ENCODE data around the gene PSG7.
A peak's percentile ranks its signal among the peaks of the same experiment; 100 is the strongest.
"Not testable (repeated sequence)": the region's sequence is repeated elsewhere in the genome, so short reads cannot be mapped to it uniquely, and the experiment has no call there.

Gene PSG7

DNA sequence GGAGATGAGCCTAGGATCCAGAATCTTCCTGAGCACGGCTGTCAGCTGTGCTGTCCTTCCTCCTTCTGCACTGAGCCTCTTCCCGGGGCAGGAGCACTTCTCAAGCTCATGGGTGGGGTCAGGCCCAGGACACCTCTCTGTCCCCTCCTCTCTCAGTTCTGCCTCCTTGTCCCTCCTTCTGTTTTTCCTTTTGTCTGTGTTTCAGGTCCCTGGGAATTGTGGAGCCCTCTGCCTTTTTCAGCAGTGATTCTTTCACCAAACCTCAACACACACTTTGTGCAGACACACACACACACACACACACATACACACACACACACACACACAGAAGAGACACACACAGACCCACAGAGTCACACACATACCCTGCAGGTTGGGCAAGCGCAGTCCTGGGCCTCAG lies at the start of gene PSG7:
TSS of gene PSG7 (minus strand) at position 101 of the 400 bp plus-strand sequence. CDS start 131 bp downstream, outside the sequence.
- DNase-seq = not testable (repeated sequence)

DNA sequence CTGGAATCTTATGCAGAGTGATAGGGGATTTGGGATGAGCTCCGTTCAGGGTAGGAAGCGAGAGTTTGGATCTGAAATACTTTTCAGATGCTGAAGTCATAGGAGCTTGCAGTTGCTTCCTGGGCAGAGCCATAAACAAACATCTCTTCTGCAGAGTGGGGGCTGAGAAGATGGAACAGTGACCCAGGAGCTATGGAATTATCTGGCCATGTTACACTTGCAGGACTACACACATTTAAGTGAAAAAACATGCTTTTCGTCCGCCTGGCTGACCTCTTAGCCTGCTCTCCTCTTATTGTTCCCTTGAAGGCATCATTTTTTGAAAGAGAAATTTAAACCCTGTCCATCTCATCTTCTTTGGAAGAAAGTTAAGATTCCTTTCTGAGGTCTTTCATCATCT lies 48.6 kb upstream of the PSG7 start:
- DNase-seq = no peak

DNA sequence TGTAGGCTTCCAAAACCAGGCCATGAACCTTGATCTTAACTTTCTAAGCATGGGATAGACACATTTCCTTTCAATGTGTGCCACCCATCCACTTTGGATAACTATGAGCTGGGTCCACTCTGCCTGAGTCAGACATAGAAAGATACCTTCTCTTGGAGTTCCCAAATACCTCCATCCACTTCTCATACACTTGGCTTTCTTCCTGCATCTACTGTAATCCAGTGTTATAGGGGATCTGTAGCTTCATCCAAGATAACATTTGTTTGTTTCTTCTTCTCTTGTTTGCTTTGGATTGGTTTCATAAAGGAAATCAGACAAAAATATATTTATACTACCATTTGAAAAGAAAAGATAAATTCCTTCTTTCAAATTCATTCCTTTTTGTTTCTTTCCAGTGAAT lies 45.1 kb upstream of the PSG7 start:
- not testable (repeated sequence) for DNase-seq

DNA sequence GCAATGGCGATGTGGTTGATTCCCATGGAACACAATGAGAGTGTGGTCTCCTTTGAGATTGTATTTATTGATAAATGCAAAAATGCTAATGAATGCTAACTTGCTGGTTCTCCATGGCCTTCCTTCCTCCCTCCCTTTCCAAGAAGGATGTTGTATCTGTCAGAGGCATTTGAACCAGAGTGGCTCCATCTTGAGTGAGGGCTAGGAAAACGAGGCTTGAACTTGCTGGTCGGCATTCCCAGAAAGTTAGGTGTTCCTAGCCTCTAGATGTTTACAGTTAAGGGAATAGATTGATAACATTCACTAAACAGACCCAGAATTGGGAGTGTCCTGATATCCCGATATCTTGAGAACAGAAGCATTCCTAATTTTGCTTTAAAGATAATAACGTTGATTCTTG lies 34.4 kb upstream of the PSG7 start:
- not testable (repeated sequence) for DNase-seq

DNA sequence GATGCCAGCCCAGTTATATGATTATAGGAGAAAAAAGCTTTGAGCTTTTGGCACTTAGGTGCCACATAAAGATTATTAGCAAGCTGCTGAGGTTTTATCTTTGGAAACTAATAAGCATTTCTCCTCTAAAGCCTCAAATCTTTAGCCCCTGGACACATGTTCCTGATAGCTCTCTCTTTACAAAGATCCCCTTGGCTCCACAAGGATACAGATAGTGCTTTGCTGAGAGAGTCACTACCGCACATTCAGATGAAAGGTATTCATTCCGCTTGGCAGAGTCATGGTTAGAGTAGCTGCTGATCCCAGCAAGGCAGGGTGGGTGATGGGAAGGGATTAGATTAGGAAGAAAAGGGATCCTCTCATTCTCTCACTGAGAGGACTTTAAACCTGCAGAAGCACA lies 28.2 kb upstream of the PSG7 start:
- DNase-seq = no peak

DNA sequence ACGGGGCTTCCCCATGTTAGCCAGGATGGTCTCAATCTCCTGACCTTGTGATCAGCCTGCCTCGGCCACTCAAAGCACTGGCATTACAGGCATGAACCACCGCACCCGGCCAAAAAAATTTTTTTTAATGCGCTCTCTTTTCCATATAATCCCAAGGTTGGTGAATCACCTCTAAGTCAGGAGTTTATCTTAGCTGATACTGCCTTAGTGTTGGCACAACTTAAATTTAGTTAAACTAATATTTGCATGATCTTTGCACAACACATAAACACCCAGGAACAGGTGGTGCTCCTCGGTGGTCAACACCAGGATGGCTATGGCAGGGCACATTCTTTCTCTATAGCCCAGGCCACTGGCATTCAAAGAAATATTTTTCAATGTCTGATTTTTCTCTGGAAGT lies 24.1 kb upstream of the PSG7 start:
- no peak for DNase-seq

DNA sequence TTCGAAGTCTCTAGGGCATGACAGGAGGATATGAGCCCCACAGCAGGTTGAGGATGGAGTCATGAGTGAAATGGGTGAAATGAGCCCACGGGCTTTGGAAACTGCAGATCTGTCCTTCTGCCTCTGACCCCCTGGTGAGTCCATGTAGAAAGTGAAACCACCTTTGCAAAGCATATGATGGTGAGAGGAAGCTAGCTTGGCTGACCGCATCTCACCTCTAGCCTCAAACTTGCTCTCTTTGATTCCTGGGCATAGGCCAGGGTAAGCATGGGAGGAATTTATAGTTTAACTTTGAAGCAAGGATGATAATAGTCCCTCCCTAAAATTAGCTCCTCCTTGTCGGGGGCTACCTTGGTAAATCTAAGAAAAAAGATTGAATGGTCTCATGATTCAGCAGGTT lies 15.1 kb upstream of the PSG7 start:
- DNase-seq = not testable (repeated sequence)

DNA sequence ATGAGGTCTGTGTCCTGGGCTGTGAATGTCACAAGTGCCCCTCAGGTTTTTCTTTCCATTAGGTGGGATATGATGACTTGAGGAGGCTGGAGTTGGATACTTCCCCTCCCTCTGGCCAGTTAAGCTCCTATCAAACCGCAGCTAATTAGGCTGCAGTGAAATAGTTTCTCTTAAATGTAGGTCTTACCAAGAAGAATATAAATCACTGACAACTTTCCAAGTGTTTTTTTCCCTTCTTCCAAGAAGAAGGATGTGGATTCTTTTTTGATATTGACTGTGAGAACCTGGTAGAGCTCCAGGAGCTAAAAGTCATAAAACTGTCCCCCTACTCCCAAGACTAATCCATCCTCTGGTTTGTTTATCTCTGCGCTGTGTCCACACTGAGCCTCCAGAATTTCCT lies 14.5 kb upstream of the PSG7 start:
- not testable (repeated sequence) for DNase-seq

DNA sequence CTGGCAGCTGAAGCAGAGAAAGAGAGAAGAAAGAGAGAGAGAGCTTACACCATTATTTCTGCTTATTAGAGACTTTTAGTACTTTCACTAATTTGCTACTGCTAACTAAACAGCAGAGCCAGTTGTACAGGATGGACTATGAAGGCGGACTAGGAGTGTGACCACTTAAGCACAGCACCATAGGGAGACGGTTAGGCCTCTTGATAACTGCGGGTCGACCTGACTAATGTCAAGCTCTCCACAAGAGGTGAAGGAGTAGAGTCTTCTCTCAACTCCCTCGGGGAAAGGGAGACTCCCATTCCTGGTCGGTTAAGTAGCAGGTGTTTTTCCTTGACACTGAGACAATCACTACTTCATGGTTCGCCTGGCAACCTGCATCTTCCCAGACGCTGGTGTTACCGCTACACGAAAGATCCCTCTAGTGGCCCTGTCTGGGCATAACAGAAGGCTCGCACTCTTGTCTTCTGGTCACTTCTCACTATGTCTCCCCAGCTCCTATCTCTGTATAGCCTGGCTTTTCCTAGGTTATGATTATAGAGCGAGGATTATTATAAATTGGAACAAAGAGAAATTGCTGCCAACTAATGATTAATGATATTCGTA lies 5.3 kb upstream of the PSG7 start:
- DNase-seq = no peak

DNA sequence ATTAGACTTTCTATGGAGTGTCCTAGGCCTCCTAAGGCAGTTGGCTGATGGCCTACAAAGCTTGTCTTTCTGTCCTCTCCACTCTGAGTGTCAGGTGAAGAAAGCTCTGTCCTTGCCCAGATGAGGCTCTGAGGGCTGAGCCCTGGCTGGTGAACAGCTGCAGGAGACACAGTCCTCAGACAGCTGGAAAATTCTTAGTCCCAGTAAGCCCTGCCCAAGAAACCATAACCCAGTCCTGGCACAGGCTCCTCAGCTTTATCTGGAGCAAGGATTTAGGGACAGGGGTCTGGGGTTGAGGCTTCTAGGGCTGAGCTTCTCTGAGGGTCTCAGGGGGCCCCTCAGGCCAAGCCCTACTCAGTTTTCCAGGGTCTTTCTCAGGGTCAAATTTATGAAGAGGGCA lies 2.3 kb downstream of the PSG7 start:
- not testable (repeated sequence) for DNase-seq

DNA sequence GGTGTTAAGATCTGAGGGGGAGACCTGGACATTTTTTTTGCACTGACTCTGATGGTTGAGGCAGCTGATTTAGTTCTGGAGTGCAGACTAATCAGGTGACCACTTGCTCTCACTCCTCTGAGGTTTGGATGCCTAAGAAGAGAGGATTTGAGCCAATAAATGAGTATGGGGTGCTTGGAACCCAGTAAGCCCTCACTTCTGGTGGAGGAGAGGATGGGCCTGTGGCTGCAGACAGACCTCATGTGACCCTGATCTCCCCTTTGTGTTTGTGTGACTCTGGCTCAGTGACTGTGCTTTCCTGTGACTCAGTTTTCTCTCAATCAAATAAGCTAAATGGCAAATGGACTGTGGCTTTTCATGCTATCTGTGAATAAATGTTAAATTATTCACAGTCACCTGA lies 2.8 kb downstream of the PSG7 start:
- not testable (repeated sequence) for DNase-seq

DNA sequence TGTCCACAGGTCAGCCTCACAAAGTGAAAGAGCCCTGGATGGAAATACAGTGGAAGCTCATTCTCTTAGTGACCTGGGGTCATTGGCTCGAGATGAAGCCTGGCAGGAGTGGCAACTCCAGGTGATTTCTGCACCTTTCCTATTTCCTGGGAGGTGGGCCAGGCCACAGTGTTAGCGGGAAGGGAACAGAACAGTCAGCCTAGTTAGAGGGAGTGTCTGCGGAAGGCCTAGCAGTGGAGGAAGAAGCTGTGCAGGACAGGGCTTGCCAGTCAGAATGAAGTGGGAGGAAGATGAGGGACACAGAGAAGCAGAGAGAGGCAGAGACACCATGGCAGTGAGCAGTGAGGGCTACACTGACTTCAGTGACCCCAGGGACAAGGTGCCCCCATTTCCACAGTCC lies 3.6 kb downstream of the PSG7 start:
- not testable (repeated sequence) for DNase-seq

DNA sequence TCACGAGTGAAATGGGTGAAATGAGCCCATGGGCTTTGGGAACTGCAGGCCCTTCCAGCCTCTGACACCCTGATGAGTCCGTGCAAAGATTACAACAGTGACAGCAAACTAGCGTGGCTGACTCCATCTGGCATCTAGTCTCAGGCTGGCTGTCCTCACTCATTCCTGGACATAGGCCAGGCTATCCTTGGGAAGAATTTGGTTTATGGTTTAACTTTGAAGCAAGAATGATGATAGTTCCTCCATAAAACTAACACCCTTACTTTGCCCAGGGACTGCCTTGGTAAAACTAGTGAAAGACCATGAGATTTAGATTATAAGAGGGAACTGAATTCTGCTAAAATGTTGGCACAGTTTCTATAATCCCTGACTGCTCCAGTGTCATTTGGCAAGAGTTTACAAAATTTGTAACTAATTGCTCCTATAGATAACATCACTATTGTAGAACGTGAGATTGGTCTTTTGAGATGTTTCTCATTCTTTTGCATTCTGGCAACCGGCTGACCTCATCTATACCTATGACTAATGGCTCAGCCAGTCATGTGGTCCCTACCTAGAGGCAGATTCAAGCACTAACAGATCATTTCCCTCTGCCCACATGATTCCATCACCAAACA lies 4.4 kb downstream of the PSG7 start:
- DNase-seq = not testable (repeated sequence)

DNA sequence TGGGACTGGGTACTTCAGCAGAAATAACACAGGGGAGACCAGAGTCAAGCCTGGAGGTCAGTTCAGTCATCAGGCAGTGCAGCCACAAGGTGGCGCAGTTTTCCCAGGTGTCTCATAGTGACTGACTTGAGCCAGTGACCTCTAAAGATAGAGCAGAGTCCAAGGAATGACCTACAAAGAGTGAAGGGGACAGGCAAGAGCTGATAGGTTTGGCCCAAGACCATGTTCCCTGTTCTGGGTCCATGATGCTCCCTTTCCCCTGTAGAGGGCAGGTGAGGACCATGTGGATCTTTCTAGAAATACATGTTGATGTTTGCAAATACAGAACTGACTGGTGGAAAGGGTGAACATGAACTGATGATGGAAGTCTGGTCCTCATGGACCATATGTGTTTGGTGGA lies 6.8 kb downstream of the PSG7 start:
- DNase-seq = not testable (repeated sequence)

DNA sequence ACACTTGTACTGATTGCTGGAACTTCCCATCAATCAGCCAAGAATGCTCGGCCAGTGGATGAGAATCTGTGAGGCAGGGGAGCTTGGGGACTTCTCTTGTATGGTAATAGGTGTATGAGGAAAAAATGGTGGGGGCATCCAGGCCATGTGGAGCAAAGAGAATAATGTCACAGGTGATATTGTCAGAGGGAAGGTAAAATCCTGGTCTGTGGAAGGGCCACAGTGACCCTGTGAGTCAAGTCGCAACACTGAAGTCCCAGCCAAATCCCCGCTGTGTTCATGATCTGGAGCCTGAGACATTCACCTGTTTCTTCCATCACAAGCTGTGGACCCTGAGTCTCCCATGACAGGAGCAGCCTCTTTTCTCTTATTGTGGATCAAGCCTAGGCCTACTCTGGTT lies 8.1 kb downstream of the PSG7 start:
- DNase-seq = no peak

DNA sequence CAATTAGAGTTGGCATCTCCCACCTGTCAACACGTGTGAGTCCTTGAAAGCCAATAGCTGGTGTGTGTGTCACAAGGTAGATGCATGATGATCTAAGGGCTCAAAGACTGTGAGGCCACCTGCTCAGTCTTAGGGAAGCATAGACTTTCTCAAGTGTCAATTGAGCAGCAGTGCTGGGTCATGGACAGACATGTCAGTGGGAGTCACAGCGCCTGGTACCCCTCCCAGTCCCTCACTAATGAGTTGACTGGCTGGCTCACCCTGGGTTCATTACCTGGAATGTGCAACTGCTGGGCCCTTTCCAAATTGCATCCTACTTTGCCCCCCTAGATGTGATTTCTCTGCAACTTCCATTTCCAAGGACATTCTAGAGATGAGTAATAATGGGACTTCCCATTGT lies 10.2 kb downstream of the PSG7 start:
- no peak for DNase-seq

DNA sequence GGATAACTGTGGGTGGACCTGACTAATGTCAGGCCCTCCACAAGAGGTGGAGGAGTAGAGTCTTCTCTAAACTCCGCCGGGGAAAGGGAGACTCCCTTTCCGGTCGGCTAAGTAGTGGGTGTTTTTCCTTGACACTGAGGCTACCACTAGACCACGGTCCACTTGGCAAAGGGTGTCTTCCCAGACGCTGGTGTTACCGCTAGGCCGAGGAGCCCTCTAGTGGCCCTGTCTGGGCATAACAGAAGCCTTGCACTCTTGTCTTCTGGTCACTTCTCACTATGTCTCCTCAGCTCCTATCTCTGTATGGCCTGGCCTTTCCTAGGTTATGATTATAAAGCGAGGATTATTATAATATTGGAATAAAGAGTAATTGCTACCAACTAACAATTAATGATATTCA lies 13.9 kb downstream of the PSG7 start:
- DNase-seq = peak; percentile 17

DNA sequence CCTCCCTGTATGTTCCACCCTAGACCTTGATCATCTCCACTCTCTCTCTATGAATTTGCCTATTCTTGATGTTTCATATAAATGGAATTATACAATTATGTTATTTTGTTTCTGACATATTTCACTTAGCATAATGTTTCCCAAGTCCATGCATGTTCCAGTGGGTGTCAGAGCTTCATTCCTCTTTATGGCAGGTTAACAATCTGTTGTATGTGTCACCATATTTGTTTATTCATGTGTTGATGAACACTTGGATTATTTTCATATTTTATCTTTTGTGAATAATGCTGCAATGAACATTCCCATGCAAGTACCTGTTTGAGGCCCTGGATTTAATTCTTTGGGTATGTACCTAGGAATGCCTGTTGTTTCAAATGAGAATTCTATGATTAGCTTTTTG lies 16.0 kb downstream of the PSG7 start:
- not testable (repeated sequence) for DNase-seq

DNA sequence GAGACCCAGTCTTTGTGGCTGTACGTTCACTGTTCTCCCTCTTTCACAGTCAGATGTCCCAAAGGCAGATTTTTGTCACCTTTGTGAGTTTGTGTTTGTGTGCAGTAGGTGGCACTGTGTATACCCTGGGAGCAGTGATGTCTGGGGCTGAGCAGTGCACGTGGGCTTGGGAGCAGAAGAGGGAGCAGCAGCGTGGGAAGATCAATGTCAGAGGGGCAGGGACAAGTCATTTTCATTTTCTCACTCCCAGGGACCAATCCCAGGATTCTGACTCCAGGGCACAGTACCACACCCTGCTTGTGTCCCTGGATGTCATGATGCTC lies 17.3 kb downstream of the PSG7 start:
- no peak for DNase-seq

DNA sequence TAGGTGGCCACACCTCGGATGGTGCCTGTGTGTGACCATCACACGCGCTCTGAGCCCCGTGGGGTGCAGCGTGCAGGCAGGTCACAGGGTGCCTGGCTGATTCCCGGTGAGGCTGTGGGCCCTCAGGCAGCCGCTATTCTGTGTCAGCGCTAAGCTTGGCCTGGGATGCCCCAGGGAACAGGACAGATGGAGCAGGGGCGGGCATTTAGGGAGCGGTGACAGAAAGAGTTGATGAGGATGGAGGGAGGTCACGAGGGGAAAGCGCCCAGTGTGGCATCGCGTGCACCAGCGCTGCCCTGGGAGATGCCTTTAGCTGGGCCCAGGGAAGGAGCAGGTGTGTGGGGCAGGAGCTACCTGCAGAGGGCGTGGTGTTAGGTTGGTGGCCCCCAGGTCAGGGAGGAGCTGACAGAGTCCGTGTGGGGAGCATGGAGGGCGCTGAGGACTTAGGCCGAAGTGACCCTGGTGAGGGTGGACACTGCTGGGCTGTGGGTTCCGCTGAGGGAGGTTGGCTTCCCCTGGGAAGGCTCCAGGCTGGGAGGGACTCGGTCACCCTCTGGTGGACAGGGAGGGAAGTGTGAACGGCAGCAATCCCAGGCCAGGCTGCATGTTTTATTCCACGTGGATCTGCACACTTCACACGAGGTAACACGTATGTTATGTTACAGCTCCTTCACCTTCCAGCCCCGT lies 17.8 kb downstream of the PSG7 start:
- not testable (repeated sequence) for DNase-seq

DNA sequence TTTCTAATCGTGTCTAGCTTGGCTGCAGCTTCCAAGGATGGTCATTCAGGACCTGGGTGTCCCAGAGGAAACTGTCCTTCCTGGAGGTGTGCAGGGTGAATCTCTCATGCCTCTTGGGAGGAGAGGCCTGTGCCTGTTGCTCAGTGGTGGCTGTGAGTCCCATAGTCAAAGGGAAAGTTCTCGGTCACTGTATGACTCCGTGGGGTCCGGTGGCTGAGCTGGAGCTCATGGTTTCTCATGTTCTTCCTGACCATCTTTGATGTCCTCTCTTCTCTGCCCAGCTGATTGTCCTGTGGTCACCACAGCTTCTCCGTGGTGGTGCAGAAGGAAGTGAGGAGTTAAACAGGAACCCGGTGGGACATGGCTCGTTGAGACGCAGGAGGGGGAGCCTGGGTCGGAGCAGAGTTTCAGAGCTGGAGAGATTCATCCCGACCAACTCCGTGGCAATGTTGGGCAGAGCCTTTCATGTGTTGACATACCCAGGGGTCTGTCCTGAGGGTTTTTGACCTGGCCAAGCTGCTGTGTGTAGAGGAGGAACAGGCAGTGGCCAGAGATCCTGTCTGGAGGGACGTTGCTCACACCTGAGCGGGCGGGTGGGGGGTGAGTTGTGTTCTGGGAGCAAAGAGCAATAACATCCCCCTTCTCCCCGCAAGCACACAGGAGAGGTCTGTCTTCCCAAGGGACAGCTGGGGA lies 18.5 kb downstream of the PSG7 start:
- DNase-seq = not testable (repeated sequence)

DNA sequence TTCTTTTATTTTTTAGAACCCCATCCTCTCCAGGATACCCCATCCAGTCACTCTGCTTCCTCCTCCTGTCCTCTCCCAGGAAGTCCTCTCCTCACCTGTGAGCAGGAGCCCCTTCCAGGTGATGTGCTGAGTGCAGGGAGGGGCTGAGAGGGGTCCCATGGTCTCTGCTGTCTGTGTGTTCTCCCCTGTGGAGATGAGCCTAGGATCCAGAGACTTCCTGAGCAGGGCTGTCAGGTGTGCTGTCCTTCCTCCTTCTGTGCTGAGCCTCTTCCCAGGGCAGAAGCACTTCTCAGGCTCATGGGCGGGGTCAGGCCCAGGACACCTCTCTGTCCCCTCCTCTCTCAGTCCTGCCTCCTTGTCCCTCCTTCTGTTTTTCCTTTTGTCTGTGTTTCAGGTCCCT lies 19.4 kb downstream of the PSG7 start, which contains the start of gene PSG6:
TSS of gene PSG6 (minus strand) at position 261 of the 400 bp plus-strand sequence. CDS start at position 159, 102 bp downstream.
- not testable (repeated sequence) for DNase-seq

DNA sequence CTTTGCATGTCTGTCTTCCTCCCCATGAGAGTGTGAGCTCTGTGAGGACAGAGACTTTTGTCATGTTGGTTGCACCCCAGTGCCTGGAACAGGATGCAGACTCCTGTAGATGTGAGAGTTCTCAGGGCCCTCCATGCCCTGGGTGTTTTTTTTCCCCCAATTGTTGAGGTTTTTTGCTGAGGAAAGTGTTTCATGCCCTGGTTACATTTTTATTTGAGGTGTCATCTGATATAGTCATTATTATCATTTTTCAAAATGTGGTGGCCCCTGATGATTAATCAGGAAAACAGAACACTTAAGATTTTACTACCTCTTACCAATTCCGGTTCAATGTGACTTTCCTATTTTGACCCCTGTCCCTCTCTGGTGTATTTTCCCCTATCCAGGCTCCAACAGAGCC lies 20.1 kb downstream of the PSG7 start:
- DNase-seq = not testable (repeated sequence)

DNA sequence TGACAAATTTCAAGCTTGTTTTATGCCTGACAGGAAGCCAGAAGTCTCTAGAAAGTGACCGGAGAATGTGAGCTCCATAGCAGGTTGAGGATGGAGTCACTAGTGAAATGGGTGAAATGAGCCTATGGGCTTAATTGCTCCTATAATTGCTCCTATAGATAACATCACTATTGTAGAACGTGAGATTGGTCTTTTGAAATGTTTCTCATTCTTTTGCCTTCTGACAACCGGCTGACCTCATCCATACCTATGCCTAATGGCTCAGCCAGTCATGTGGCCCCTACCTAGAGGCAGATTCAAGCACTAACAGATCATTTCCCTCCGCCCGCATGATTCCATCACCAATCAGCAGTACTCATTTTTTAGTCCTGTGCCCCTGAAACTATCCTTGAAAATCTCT lies 23.5 kb downstream of the PSG7 start:
- not testable (repeated sequence) for DNase-seq
